Heart left ventricle (tissue), 13 donors: ENCODE measurements around the gene DCAF6.

ENCODE experiments used
- POLR2A ChIP-seq, 2 donors: fragments of 450-650 bp; IDR thresholded peaks; one replicate each; pipeline ENCODE4 v1.6.1; 2017; ENCODE audit warnings: antibody characterized with exemption in 2 of 2, mild to moderate bottlenecking in 2 of 2, moderate library complexity in 2 of 2
- TF ChIP-seq, protein P1 (sequence below), 12 donors: fragments of 200-600 bp; sonication (generic) in 4 of 12; IDR thresholded peaks; one replicate each; pipeline versions ENCODE4 v1.5.0 to v1.8.0; 2018 to 2022; ENCODE audit warnings: antibody characterized with exemption in 12 of 12, mild to moderate bottlenecking in 5 of 12
- donor health status: ischemic (EF 13 %, LVEDD 7.1; RV severe dilation, severe dysfunction).
- donor health status: DM: no; HTN: yes; CAD: no.
- donor health status: DM: no; HTN: no; CAD: no.
- donor health status: ischemic (EF 25% LVEDD 6.9; RV normal size, moderate dysfunction).
- donor health status: ischemic (EF 25% LVEDD 5.7; RV mildly dilated, moderate dysfunction).
- donor health status: ischemic (EF 35%, LVEDD 5.7; RV mildly dilated, moderate dysfunction).
- donor health status: nonischemic (EF 11% LVEDD 7.7; RV severe dilation, severe dysfunction).
- donor health status: DM: yes; HTN: yes; CAD: no.
- donor health status: PGD.
- donor health status: ischemic (EF 29% LVEDD 5.4; RV normal size, mild dysfunction).
- donor health status: nonischemic (EF 23%, LVEDD 6.1; RV moderate dilation, normal function).

- TF ChIP-seq, protein P1, sequence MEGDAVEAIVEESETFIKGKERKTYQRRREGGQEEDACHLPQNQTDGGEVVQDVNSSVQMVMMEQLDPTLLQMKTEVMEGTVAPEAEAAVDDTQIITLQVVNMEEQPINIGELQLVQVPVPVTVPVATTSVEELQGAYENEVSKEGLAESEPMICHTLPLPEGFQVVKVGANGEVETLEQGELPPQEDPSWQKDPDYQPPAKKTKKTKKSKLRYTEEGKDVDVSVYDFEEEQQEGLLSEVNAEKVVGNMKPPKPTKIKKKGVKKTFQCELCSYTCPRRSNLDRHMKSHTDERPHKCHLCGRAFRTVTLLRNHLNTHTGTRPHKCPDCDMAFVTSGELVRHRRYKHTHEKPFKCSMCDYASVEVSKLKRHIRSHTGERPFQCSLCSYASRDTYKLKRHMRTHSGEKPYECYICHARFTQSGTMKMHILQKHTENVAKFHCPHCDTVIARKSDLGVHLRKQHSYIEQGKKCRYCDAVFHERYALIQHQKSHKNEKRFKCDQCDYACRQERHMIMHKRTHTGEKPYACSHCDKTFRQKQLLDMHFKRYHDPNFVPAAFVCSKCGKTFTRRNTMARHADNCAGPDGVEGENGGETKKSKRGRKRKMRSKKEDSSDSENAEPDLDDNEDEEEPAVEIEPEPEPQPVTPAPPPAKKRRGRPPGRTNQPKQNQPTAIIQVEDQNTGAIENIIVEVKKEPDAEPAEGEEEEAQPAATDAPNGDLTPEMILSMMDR (IDR thresholded peaks at IDR 0.05): no peak
- TF ChIP-seq POLR2A (IDR thresholded peaks at IDR 0.05): no peak
Measured at GRCh38 chr1:167964646-167965045, 28.2 kb downstream of the DCAF6 start.
